Measurements from ENCODE around the gene BHMT.

The BHMT gene

DNA sequence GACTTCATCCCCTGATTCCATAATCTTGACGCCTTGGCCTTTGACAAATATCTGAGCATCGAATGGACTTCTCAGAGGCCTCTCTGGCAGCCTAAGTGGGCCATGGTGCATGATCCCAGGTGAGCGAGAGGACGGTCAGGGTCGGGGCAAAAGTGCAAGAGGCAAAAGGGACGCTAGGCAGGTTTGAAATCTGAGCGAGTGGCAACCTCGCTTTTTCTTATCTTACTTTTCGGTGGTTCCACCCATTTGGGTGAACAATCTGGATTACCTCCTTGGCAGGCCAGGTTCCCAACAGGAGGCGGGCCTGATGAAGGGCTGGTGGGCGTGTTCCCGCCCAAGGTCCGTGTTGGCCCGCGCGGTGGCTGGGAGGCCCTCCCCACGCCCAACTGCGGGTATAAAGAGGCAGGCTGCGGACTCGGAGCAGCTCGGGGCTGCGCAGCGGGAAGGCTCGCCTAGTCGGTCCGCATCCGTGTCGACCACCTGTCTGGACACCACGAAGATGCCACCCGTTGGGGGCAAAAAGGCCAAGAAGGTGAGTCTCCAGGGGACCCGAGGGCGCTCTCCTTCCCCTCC, at the start of gene BHMT:
BHMT (plus strand) TSS at position 423 of the 573 bp plus-strand sequence; CDS start at position 500, 77 bp downstream.
- in situ Hi-C loops (cut with HindIII; ENCODE audit: low sequenced_read_pairs) = no loop called here

DNA sequence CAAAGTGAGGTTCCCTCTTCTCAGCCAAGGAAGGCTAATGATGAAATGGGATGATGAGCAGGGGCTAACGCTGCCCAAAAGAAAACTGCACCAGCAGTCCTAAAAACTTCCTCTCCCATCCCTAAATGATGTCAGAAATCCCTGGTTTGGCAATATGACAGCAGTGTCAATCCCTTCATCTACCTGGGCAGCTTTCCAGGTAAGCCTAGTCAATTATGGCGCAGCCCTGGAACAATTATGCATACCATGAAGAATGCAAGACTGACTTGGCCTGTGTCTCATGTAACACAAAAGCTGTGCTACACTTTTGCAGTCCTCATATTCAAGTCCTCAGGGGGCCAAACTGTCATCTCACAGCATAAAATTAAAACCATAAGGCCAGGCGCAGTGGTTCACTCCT, 49.2 kb upstream of the BHMT start:
- in situ Hi-C loops (cut with HindIII; ENCODE audit: low sequenced_read_pairs) = no loop called here

- in situ Hi-C loops (cut with HindIII; ENCODE audit: low sequenced_read_pairs) = no loop called here
These were observed 41.9 kb upstream of the BHMT start, which contains the start of the genes BHMT2 and DMGDH for GRCh38 chr5:79069488-79070349. BHMT2 (plus strand) TSS chr5:79069767; CDS start chr5:79069783, 16 bp downstream. DMGDH (minus strand) TSS chr5:79069674; CDS start chr5:79069620, 54 bp downstream.

DNA sequence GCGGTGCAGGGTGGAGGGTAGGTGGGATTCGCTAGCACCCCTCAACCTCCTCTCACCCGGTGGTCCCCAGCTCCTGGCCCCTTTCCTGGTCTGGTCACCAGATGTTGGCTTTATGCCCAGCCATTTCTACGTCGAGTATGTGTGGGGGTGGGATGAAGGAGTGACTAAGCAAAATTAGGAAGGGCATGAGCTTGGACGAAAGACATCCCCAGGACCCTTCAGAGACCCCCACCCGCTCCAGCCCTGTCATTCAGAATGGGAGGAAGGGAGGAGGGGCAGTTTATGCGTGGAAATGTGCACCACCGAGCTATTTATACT, 41.3 kb upstream of the BHMT start:
- in situ Hi-C loops (cut with HindIII; ENCODE audit: low sequenced_read_pairs) = no loop called here

DNA sequence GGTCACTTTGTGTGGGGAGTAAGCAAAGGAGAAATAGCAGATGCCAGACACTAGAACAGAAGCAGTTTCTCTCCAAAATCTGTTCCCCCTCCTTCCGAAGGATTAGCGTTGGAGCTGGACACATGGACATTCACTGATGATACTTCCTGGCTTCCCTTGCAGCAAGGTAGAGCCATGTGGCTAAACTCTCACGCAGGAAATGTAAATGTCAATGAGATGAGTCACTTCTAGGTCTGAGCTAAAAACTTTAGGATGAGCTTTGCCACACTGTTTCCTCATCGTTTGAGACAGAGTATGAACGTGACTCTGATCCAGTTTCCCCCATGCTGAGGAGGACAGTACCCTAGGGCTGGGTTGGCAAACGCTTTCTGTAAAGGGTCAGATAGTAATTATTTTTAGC, 37.0 kb upstream of the BHMT start:
- in situ Hi-C loops (cut with HindIII; ENCODE audit: low sequenced_read_pairs) = no loop called here

DNA sequence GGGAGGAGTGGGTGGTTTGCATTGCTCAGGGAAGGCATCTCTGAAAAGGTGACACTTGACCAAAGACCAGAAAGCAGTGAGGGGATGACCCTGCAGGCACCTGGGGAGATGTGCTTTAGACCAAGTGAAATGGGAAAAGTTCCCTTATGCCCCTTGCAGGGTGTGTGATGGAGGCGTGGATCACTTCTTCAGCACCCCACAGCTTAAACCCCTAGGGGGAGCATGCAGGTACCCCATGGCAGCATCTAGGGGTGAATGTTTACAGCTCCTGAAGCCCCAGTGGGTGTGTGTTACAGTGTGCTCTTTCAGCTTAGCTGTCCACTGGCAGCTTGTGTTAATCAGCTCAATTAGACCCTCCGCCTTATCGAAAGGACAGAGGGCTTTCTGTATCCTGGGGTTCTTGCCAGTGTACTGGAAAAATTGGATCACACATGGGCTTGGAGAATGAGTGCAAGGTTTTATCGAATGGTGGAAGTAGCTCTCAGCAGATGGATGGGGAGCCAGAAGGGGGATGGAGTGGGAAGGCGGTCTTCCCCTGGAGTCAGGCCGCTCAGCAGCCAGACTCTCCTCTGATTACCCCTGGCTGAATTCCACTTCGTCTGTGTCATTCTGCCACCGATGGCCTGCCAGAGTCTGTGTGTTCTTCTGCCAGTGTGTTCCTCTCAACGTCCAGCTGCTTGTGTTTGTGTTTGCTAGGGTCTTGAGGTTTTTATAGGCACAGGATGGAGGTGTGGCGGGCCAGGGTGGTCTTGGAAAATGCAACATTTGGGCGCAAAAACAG, 35.8 kb upstream of the BHMT start:
- in situ Hi-C loops (cut with HindIII; ENCODE audit: low sequenced_read_pairs) = no loop called here

GRCh38 chr5:79076819-79077218, 34.8 kb upstream of the BHMT start:
- in situ Hi-C loops (cut with HindIII; ENCODE audit: low sequenced_read_pairs) = no loop called here

GRCh38 chr5:79077680-79078365, 33.8 kb upstream of the BHMT start:
- in situ Hi-C loops (cut with HindIII; ENCODE audit: low sequenced_read_pairs) = no loop called here

- in situ Hi-C loops (cut with HindIII; ENCODE audit: low sequenced_read_pairs) = no loop called here
These were observed 30.8 kb upstream of the BHMT start for GRCh38 chr5:79080804-79081203.

GRCh38 chr5:79081779-79082178, 29.8 kb upstream of the BHMT start:
- in situ Hi-C loops (cut with HindIII; ENCODE audit: low sequenced_read_pairs) = no loop called here

- in situ Hi-C loops (cut with HindIII; ENCODE audit: low sequenced_read_pairs) = loop anchor here (5.0 kb wide), 1 partner anchor 46 kb away; no protein-coding TSS in a partner anchor
These were observed 25.5 kb upstream of the BHMT start for GRCh38 chr5:79086116-79086515.

DNA sequence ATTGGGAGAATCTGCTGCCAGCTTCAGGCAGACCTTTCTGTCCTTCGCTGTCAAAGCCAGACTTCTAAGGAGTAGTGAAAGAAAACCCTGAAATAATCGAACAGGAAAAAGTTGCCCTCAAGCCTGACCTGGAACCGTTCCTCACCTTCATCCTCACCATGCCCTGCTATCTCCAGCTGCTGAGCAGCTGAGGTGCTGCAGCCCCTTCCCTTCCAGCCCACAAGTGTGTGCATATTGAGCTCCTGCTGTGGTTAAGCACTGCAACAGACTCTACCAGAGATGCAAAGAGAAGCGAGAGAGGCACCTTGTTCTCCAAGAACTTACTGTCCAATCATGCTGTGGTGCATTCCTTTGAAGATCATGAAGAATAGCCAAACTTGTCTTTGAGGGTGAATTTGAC, 23.1 kb upstream of the BHMT start:
- in situ Hi-C loops (cut with HindIII; ENCODE audit: low sequenced_read_pairs) = loop anchor here (5.0 kb wide), 1 partner anchor 44 kb away; no protein-coding TSS in a partner anchor

GRCh38 chr5:79091064-79091463, 20.5 kb upstream of the BHMT start:
- in situ Hi-C loops (cut with HindIII; ENCODE audit: low sequenced_read_pairs) = no loop called here

DNA sequence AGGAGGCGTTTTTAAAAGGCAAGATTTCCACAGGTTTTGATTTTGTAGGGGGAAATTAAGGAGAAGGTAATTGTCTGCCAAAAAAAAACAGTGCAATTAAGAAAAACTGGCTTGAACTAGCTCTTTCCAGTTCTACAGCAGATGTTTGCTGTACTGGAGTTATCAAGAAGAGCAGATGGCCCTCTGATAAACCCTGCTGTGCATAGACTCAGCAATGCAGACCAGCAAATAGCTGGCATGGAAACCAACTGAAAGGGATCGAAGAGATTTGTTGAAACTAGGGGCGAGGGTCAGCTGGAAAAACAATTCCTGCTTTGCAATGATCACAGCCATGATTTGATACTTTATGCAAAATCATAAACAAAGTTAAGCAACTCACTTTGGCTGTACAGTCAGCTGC, 17.8 kb upstream of the BHMT start:
- in situ Hi-C loops (cut with HindIII; ENCODE audit: low sequenced_read_pairs) = no loop called here

GRCh38 chr5:79105868-79106267, 5.7 kb upstream of the BHMT start:
- in situ Hi-C loops (cut with HindIII; ENCODE audit: low sequenced_read_pairs) = no loop called here

DNA sequence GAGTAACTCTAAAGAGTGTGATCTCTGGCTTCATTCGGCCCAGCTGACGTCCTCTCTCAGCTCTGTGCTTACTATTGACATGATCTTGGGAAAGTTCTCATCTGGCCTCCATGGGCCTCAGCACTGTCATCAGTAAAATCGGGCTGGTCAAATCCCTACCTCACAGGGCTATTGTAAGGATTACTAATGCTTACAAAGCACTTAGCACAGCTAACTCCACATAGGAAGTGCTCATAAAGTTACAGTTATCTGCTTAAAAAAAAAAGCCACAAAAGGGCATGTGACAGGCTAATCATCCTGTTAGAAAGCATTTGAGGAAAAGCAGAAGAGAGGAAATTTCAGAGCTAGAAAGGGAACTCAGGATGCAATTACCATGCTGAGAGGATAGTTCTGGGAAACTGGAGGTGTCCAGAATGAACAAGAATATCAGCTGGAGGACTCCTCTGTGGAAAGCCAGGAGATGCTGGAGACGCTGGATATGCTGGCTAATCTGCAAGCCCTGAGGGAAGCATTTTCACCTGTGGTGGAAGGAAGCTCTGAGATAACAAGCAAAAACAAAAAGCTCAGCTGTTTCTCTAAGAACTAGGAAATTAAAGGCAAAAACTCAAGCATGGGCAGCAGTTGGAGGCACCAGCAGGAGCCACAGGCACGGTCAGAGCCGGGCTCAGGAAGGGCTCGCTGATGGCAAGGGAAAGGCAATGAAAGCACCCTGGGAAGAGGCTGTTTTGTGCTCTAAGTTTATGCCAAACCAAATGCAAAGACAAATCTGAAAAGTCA, 4.4 kb upstream of the BHMT start:
- in situ Hi-C loops (cut with HindIII; ENCODE audit: low sequenced_read_pairs) = no loop called here

GRCh38 chr5:79108086-79108485, 3.5 kb upstream of the BHMT start:
- in situ Hi-C loops (cut with HindIII; ENCODE audit: low sequenced_read_pairs) = no loop called here

- in situ Hi-C loops (cut with HindIII; ENCODE audit: low sequenced_read_pairs) = no loop called here
These were observed 2.8 kb upstream of the BHMT start for GRCh38 chr5:79108792-79109191.

DNA sequence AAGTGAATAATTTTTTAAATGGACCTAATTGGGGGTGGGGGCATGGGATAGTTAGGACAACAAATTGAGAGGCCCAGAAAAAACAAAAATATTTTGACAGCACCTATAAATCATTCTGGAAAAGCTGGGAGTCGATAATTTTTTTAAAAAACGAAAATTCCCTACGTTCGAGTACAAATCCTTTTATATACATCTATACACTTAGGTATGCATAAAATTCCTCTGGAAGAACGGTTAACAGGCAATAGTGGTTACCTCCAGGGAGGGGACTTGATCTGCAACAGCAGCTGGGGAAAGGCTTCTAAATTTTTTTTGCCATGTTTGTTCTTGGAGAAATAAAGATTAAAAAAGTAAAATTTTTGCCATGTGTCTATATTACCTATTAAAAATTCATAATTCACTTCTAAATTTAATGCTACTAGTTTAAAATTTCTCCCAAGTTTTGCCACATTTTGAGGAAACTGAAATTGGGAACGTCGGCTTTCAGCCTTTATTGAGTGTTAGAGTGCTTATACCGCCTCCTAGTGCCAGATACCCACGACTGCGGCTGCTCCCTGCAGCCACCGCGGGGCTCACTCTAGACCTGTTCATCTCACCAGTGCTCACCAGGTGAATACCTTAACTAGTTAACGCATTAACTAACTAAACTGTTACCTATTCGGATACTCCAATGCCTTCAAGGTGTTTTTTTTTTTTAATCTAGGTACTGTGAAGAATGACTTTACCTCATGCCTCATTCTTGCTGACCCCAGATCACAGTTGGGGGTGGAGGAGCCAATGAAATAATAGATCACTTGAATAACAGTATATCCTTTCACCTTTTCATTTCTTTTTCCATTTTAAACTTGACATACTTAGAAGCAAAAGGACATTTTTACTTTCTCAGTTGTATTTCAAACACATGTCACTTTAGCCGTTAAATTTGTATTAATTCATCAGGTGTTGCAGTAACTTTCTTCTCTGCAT, 1.8 kb upstream of the BHMT start:
- in situ Hi-C loops (cut with HindIII; ENCODE audit: low sequenced_read_pairs) = no loop called here

All from endothelial cell of hepatic sinusoid (primary cell).